IPS-18a (cell line): ENCODE results near the gene JMJD7.
"Not testable (repeated sequence)": the region's sequence is repeated elsewhere in the genome, so short reads cannot be mapped to it uniquely, and the experiment has no call there.

Source experiments
- H3K27ac ChIP-seq: one replicate; pipeline ENCODE4 v1.5.1; 2013; ENCODE audit warnings: low read length
- H3K27me3 ChIP-seq: one replicate; pipeline ENCODE4 v1.6.1; 2013; ENCODE audit warnings: mild to moderate bottlenecking, low read length; ENCODE audit not compliant: control insufficient read depth, insufficient read depth
- H3K36me3 ChIP-seq: one replicate; pipeline ENCODE4 v1.6.1; 2013; ENCODE audit warnings: low read depth, low read length; ENCODE audit not compliant: control insufficient read depth
- H3K4me1 ChIP-seq: one replicate; pipeline ENCODE4 v1.6.1; 2013; ENCODE audit warnings: low read depth, low read length; ENCODE audit not compliant: control insufficient read depth
- H3K4me3 ChIP-seq: one replicate; pipeline ENCODE4 v1.5.1; 2013; ENCODE audit warnings: low read length
- H3K9ac ChIP-seq: one replicate; pipeline ENCODE4 v1.6.1; 2013; ENCODE audit warnings: mild to moderate bottlenecking, low read length, moderate library complexity
- H3K9me3 ChIP-seq: one replicate; pipeline ENCODE4 v1.6.1; 2013; ENCODE audit warnings: low read depth, low read length; ENCODE audit not compliant: control insufficient read depth

JMJD7 gene

DNA sequence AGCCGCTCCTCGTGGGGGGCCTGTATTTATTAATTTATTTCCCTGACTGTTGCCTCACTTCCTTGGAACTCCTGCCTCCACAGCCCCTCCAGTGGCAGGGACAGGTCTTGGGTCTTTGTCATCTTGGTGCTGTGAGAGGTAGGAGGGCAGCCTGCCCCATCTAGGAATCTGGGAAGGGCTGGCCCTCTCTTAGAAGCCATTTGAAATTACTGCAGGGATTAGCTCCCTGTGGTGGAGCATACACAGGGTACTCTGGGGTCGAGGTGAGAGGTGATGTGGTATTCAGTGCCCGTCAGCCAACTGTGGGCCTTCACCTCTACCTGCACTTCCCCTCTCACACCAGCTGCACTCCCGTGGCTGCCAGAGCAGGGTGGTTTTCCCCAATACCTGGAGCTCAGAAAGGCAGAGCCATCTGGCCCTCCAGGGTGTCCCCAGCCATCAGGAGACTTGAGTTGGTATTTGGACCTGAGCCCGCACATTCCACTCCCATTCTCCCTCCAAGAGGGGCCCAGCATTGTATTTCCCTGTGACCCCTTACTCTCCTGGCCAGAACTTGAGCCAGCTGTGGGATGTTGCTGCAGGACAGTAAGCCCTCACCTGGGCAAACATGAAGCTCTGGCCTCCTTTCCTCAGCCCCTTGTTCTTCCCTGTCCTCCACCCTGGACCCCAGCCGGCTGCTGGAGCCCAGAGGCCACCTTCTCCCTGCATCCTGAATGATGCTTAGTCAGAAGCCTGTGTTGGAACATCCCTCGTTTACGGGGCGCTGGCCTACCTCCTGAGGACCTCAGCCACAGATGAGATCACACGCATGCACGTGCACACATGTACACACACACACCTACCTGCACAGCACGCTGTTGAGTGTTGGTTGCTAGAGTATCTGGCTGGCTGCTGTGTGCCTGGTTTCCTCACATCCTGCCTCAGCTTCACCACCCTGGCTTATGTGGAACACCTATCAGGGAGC lies 2.0 kb upstream of the JMJD7 start:
- H3K9ac ChIP-seq = no peak overlapping the region
- H3K27ac ChIP-seq = no peak overlapping the region
- no peak overlapping the region for H3K4me3 ChIP-seq
- H3K27me3 ChIP-seq = peaks cover 6% of the 10 kb centered on the region
- peaks cover 4% of the 10 kb centered on the region for H3K4me1 ChIP-seq
- H3K36me3 ChIP-seq = no peaks in the 10 kb centered on the region
- H3K9me3 ChIP-seq = no peaks in the 10 kb centered on the region

- Histone ChIP-seq H3K27ac (no peak overlapping the region), H3K27me3 (peaks cover 6% of the 10 kb centered on the region), H3K9me3 (no peaks in the 10 kb centered on the region), H3K4me1 (peaks cover 4% of the 10 kb centered on the region), H3K9ac (peak overlapping the region; percentile 18), H3K4me3 (peak overlapping the region; percentile 94), H3K36me3 (no peaks in the 10 kb centered on the region)
These were observed 507 bp upstream of the JMJD7 start for GRCh38 chr15:41827290-41827879.

GRCh38 chr15:41828807-41829141 lies 882 bp downstream of the JMJD7 start:
- no peaks in the 10 kb centered on the region for H3K36me3 ChIP-seq
- H3K4me1 ChIP-seq = peaks cover 4% of the 10 kb centered on the region
- peaks cover 6% of the 10 kb centered on the region for H3K27me3 ChIP-seq
- H3K27ac ChIP-seq = no peak overlapping the region
- H3K9me3 ChIP-seq = no peaks in the 10 kb centered on the region
- peak overlapping the region; percentile 94 for H3K4me3 ChIP-seq
- peak overlapping the region; percentile 65 for H3K9ac ChIP-seq

- no peaks in the 10 kb centered on the region for H3K36me3 ChIP-seq
- H3K9me3 ChIP-seq = no peaks in the 10 kb centered on the region
- H3K4me1 ChIP-seq = peaks cover 4% of the 10 kb centered on the region
- H3K4me3 ChIP-seq = no peak overlapping the region
- no peak overlapping the region for H3K9ac ChIP-seq
- H3K27ac ChIP-seq = no peak overlapping the region
- H3K27me3 ChIP-seq = peaks cover 6% of the 10 kb centered on the region
These were observed 2.2 kb downstream of the JMJD7 start for GRCh38 chr15:41829959-41830646.

DNA sequence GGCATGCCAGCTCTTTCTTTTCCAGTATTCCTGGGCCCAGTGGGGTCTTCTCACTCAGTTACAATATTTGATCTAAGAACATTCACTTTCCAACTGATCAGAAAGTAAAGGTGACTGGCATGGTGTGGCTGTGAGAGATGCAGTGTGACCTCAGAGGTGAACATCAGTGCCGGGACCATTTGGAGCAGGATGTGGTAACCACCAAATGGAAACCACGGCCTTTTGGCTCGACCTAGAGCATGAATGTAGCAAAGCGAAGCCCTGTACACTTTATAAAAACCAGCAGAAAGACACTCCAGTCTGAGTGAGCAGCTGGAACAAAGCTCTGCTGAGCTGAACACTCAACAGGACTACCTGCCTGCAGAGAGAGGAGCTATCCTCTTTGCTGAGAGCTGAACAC lies 3.4 kb downstream of the JMJD7 start:
- H3K4me1 ChIP-seq, H3K9ac ChIP-seq, H3K27me3 ChIP-seq, H3K27ac ChIP-seq, H3K36me3 ChIP-seq, H3K4me3 ChIP-seq, H3K9me3 ChIP-seq: not testable (repeated sequence)

- Histone ChIP-seq H3K4me1 (peaks cover 4% of the 10 kb centered on the region), H3K4me3 (no peak overlapping the region), H3K27ac (no peak overlapping the region), H3K9me3 (no peaks in the 10 kb centered on the region), H3K36me3 (no peaks in the 10 kb centered on the region), H3K27me3 (peaks cover 6% of the 10 kb centered on the region), H3K9ac (no peak overlapping the region)
These were observed 4.3 kb downstream of the JMJD7 start for GRCh38 chr15:41832208-41832607.

DNA sequence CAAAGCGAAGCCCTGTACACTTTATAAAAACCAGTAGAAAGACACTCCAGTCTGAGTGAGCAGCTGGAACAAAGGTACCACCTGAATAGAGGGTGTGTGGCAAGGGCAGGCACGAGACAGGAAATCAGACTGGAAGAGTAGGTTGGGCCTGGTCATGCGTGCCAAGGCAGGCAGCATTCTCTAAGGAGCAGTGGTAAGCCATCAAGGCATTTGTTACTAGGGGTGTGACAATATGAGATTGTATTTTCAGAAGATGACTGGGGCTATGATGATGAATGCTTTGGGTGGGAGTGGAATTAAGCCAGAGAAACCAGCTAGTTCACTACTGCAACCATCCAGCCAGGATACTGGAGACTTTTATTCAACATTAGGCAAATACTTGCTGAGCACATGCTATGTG lies 5.0 kb downstream of the JMJD7 start:
- Histone ChIP-seq H3K4me1 (peaks cover 4% of the 10 kb centered on the region), H3K4me3 (no peak overlapping the region), H3K9me3 (no peaks in the 10 kb centered on the region), H3K27me3 (peaks cover 6% of the 10 kb centered on the region), H3K27ac (no peak overlapping the region), H3K36me3 (no peaks in the 10 kb centered on the region), H3K9ac (no peak overlapping the region)

DNA sequence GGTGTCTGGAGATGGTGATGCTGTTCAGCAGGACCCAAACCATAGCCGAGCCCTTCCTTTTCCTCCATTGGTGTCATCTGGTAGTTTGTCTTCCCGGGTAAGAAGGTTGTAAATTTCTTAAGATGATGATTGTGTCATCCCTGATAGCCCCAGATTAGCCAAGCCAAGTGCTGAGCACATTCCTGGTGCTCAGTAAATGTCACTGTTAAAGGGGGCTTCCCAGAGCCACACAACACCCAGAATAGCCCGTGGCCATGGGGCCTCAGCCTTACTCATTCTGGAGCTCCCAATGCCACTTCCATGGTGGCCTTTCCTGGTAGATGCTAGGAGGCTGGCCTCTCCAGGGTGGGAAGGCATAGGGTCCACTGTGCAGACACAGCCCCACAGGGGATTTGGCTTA lies 6.2 kb downstream of the JMJD7 start:
- H3K9ac ChIP-seq = no peak overlapping the region
- no peak overlapping the region for H3K4me3 ChIP-seq

GRCh38 chr15:41836073-41836472 lies 8.2 kb downstream of the JMJD7 start:
- Histone ChIP-seq H3K4me3 (no peak overlapping the region), H3K9ac (no peak overlapping the region), H3K36me3 (no peaks in the 10 kb centered on the region), H3K27me3 (no peaks in the 10 kb centered on the region), H3K4me1 (no peaks in the 10 kb centered on the region), H3K27ac (no peak overlapping the region), H3K9me3 (no peaks in the 10 kb centered on the region)

More for the DNA sequence above, 6.2 kb downstream of the JMJD7 start:
- H3K36me3 ChIP-seq = no peaks in the 10 kb centered on the region
- no peaks in the 10 kb centered on the region for H3K4me1 ChIP-seq
- no peak overlapping the region for H3K27ac ChIP-seq
- no peaks in the 10 kb centered on the region for H3K27me3 ChIP-seq
- no peaks in the 10 kb centered on the region for H3K9me3 ChIP-seq

GRCh38 chr15:41836713-41837454 lies 9.0 kb downstream of the JMJD7 start:
- H3K9ac ChIP-seq = no peak overlapping the region
- H3K9me3 ChIP-seq = no peaks in the 10 kb centered on the region
- H3K27ac ChIP-seq = no peak overlapping the region
- no peak overlapping the region for H3K4me3 ChIP-seq
- H3K36me3 ChIP-seq = no peaks in the 10 kb centered on the region
- no peaks in the 10 kb centered on the region for H3K27me3 ChIP-seq
- H3K4me1 ChIP-seq = no peaks in the 10 kb centered on the region

DNA sequence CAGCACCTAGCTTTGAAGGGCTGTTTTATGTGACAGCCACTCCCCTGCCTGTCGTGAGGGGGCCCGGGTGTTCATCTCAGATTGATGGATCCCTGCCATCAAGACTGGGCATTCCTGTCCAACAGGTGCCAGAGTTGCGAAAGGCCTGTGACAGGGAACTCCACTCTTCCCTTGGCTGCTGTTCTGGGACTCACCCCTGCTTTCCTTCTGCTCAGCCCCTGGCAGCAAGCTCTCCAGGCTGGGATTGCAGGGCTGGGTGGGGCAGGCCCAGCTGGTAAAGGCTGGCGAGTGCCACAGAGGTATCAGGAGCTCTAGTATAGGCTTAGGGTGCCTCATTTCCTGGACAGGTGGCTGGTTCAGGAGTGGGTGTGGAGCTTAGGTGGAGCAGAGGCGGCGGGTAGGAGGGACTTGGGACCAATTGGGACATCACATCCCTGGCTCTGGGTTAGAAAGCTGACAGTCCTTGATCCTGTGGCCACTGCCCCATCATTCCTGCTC lies 10.6 kb downstream of the JMJD7 start, which contains the start of gene PLA2G4B:
TSS of gene PLA2G4B (plus strand) at position 448 of the 498 bp plus-strand sequence. CDS start 67 bp downstream, outside the sequence.
- H3K27ac ChIP-seq = no peak within 1 kb of the TSS
- no peaks in the 10 kb centered on the region for H3K4me1 ChIP-seq
- H3K36me3 ChIP-seq = no peaks in the 10 kb centered on the region
- H3K9ac ChIP-seq = no peak within 1 kb of the TSS
- H3K27me3 ChIP-seq = no peaks in the 10 kb centered on the region
- no peaks in the 10 kb centered on the region for H3K9me3 ChIP-seq
- no peak within 1 kb of the TSS for H3K4me3 ChIP-seq
